Suppressor macrophage treated with lipopolysaccharide for 4 hours (primary cell): ENCODE data around the gene FAF2.
"Not testable (repeated sequence)": the region's sequence is repeated elsewhere in the genome, so short reads cannot be mapped to it uniquely, and the experiment has no call there.

Source experiments
- DNase-seq: peaks from one replicate; pipeline ENCODE4 v3.0.0-alpha.2; 2020

Gene FAF2

GRCh38 chr5:176548967-176549444 lies 100.8 kb downstream of the FAF2 start, which contains the start of gene CDHR2:
Gene CDHR2, plus strand, starts transcription at chr5:176549342. Its CDS starts 16,011 bp downstream, at chr5:176565353.
- DNase-seq, result no peak

DNA sequence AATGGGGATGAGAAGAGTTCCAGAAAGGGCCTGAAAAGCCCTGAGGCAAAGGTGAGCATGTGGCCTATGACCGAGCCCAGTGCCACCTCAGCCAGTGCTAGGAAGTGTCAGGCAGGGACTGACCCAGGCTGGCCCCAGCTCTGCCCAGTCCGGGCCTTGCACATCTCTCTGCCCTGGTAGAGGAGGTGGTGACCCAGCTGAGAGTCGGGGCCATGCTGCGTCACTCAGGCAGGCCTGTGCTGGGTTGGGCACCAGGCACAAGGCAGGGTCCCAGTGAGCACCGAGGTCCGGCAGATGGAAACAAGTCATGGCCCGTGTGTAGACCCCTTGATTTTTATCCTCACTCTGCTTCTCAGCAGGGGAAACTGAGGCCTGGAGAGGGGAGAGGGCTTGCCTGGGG lies 101.7 kb downstream of the FAF2 start:
- no peak for DNase-seq

DNA sequence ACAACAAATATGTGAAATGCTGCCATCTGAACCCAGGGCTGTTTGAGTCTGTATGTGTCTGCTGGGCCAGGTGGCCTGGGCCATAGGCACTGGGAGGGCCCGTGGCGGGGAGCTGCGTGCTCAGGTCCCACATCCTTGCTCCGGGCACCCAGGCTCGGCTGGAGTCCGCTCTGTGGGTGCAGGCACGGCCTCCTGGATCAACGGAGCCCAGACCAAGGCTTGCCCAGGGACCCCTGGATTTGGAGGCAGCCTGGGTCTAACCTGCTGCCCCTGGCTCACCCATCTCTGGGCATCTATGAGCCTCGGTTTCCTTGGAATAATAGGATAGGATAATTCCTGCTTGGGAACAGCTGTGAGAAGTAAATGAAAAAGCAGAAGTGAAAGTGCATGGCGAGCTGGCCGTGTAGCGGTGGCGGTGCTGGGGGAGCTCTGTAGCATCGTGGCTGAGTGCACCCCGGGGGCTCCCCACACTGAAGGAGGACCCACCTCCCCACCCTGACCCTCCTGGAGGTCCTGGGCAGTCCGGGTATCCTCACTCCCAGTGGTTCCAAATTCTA lies 102.2 kb downstream of the FAF2 start:
- peak; percentile 40 for DNase-seq

DNA sequence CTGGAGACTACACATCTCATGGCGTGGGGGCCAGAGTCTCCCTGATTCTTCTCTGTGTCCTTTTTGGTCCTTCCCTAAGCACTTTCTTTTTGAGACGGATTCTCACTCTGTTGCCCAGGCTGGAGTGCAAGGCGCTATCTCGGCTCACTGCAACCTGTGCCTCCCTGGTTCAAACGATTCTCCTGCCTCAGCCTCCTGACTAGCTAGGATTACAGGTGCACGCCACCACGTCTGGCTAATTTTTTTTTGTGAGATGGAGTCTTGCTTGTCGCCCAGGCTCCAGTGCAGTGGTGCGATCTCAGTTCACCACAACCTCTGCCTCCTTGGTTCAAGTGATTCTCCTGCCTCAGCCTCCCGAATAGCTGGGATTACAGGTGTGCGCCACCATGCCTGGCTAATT lies 102.8 kb downstream of the FAF2 start:
- DNase-seq, result not testable (repeated sequence)

DNA sequence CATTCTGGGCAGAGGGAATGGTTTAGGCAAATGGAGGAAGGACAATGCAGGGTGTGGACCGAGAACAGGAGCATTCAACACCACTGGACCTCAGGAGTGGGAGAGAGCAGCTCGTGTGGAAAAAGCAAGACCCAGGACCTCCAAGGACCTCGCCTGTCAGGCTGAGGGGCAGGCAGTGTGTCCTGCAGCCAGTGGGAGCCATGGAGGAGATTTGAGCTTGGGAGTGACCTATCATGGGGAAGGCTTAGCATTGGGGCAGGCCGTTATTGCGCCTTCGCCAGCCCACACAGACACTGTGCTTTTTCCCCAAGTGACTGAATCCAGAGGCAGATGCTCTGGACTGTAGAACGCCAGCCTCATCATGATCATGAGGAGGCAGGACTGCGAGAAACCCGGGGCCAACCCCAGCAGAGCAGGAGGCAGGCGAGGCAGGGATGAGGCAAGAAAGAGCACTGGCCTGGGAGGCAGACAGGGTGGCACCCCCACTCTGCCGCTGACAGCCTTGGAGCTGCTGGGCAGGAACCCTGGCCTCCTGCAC lies 104.2 kb downstream of the FAF2 start:
- DNase-seq, result no peak

GRCh38 chr5:176553260-176554085 lies 105.3 kb downstream of the FAF2 start:
- no peak for DNase-seq

DNA sequence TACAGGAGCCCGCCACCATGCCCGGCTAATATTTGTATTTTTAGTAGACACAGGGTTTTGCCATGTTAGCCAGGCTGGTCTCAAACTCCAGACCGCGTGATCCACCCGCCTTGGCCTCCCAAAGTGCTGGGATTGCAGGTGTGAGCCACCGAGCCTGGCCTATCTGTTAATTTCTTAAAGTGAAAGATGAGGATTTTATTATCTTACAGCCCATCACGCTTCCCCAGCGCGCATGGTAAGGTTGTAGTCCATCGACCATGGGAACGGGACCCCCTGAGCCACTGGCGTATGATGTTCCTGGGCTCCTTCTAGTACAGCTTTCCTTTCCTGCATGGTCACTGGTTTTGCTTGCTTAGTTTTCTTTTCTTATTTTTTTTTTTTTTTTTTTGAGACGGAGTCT lies 109.7 kb downstream of the FAF2 start:
- no peak for DNase-seq
